Measurements from ENCODE around the gene ST3GAL6.
A peak's percentile ranks its signal among the peaks of the same experiment; 100 is the strongest.

The ST3GAL6 gene

DNA sequence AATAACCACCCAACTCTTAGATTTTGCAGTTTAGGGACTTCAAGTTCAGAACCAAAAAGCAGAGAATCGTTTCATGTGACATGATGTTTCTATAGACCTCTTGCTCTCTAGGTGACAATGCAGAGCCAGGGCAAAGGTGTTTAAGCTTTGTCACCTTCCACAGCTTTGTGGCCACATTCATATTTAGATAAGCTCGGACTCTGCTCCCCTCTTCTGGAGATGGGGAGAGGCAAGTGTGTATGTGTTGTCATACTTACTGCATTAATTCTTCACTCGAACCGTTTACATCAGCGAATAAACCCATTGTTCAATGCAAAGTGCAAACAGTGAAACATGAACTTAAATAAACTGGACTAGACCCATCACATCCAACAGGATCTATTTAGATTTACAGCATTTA lies 33.2 kb downstream of the ST3GAL6 start:
- no peak for DNase-seq (ENCODE audit: low read depth)
- TF ChIP-seq, protein P1, sequence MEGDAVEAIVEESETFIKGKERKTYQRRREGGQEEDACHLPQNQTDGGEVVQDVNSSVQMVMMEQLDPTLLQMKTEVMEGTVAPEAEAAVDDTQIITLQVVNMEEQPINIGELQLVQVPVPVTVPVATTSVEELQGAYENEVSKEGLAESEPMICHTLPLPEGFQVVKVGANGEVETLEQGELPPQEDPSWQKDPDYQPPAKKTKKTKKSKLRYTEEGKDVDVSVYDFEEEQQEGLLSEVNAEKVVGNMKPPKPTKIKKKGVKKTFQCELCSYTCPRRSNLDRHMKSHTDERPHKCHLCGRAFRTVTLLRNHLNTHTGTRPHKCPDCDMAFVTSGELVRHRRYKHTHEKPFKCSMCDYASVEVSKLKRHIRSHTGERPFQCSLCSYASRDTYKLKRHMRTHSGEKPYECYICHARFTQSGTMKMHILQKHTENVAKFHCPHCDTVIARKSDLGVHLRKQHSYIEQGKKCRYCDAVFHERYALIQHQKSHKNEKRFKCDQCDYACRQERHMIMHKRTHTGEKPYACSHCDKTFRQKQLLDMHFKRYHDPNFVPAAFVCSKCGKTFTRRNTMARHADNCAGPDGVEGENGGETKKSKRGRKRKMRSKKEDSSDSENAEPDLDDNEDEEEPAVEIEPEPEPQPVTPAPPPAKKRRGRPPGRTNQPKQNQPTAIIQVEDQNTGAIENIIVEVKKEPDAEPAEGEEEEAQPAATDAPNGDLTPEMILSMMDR (conservative IDR thresholded peaks at IDR 0.05; ENCODE audit: low read depth, low read length), result no peak
- no peak overlapping the region for H3K4me3 ChIP-seq (ENCODE audit: low read depth, low read length)

DNA sequence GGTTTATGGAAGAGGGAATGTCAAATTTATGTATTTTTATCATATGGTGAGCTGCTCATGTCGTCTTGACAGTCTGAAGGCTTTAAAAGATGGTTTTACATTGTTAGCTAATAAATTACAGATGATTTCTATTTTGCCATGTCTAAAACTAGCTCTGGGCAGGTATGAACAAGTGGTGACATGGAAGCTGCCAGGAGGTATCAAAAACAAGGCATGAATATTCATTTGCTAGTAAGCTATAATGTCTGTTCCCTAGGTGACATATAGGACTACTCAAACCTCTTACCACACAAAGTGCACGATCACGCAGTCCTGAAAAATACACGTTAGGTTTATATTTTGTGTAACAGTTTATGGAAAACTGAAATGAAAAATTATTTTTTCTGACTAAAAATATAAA lies 34.8 kb downstream of the ST3GAL6 start:
- no peak overlapping the region for H3K4me3 ChIP-seq (ENCODE audit: low read depth, low read length)
- TF ChIP-seq, protein P1 (conservative IDR thresholded peaks at IDR 0.05; ENCODE audit: low read depth, low read length), result no peak
- DNase-seq (ENCODE audit: low read depth), result no peak

DNA sequence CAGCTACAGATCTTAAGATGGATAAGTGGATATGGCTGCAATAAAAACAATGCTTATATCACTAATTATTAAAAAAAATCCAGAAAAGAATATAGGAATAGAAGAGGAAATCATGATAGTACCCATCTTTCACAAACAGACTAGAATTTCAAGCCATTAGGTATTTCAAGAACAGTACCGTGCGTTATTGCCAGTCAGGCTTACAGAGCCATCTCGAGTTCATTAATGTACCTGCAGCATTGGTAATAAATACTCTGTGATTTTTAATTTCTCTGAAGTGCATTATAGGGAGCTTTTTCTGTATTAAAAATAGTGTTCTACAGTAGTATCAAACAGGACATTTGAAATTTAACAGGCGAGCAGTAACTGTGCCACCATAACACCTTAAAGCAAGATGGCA lies 35.7 kb downstream of the ST3GAL6 start:
- TF ChIP-seq, protein P1 (conservative IDR thresholded peaks at IDR 0.05; ENCODE audit: low read depth, low read length), result no peak
- DNase-seq (ENCODE audit: low read depth), result no peak
- no peak overlapping the region for H3K4me3 ChIP-seq (ENCODE audit: low read depth, low read length)

DNA sequence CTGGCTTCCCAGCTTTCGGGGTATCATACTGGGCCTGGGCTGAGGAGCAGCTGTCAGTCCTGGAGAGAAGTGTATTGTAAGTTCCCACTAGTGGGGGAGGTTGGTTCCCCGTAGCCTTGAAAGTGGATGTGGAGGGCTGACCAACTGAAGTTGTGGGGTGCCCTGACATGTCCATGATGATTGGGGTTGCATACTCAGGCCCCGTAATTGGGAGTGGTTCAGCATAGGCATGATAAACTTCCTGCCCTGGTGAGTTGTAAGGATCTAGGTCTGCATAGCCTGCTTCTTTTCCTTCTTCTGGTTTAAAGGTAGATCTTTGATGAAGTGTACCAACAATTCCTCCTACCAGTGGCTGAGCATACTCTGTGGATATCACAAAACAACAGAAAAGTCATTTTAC lies 36.3 kb downstream of the ST3GAL6 start:
- TF ChIP-seq, protein P1 (conservative IDR thresholded peaks at IDR 0.05; ENCODE audit: low read depth, low read length), result no peak
- no peak for DNase-seq (ENCODE audit: low read depth)
- no peak overlapping the region for H3K4me3 ChIP-seq (ENCODE audit: low read depth, low read length)

DNA sequence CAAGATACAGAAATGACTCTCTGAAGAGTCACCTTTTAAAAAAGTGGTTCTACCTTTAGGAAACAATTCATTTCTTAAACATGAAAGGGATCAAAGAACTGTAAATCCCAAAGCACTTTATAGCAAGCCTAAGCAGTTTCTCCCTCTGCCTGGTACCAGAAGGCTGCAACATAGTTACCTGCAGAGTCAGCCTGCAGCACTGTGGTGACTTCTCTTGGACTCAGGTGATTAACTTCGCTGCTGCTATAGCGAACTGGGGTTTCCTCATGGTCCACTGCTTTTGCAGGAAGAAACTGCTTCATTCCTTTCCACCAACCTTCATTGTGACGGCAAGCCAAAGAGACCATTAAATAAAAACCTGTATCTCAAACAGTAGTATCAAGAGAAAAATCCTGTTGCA lies 37.3 kb downstream of the ST3GAL6 start:
- no peak overlapping the region for H3K4me3 ChIP-seq (ENCODE audit: low read depth, low read length)
- no peak for DNase-seq (ENCODE audit: low read depth)
- TF ChIP-seq, protein P1 (conservative IDR thresholded peaks at IDR 0.05; ENCODE audit: low read depth, low read length), result no peak

DNA sequence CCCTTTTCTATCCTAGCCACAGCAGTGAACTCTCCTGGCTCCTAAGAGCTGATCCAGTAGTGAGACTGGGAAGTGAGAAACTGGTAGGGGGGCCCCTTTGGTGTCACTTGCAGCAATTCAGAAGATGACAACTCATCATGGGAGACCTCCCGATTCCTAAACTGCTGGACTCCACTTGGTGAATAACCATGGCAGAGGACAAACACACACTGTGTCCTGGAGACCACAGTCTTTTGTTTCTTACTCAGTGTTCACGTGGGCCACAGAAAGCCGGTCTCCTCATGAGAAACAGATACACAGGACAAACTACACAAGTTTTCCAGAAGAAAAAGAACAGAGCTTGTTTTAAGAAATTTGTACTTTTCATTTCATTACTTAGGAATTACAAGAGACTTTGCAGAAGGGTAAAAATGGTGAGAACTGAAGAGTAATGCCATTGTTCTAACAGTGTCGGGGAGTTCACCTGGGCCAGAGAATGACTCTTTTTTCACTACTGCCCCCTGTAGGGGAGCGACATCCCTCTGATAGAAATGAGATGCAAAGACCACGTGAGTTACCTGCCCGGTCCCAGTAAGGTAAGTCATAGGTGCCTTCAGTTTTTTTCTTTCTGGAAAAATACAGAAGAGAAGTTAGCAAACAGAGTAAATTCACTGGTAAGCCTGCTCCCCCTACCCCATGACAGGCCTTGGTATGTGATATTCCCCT lies 38.1 kb downstream of the ST3GAL6 start:
- TF ChIP-seq, protein P1 (conservative IDR thresholded peaks at IDR 0.05; ENCODE audit: low read depth, low read length), result peak; percentile 38
- H3K4me3 ChIP-seq (ENCODE audit: low read depth, low read length), result no peak overlapping the region
- DNase-seq (ENCODE audit: low read depth), result no peak

DNA sequence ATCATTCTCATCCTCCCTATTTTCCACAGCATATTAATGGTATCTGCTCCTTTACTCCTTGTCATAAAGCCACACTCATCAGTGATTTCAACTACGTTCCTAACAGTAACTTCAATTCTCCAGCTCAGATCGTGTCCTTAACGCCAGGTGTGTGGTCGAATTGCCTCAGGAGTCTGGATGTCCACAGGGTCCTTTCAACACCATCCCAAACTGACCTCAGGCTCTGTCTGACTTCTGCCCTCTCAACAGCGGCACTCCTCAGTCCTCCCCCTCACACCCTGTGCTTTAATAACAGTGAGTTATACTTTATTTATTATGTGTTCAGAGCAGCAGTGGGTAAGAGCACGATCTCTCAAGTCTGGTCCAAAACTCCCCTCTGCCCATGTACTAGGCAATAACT lies 42.4 kb downstream of the ST3GAL6 start:
- H3K4me3 ChIP-seq (ENCODE audit: low read depth, low read length), result no peak overlapping the region
- TF ChIP-seq, protein P1 (conservative IDR thresholded peaks at IDR 0.05; ENCODE audit: low read depth, low read length), result no peak
- DNase-seq (ENCODE audit: low read depth), result no peak

Measured in choroid plexus epithelial cell (primary cell).